Parathyroid adenoma (tissue), 2 donors: ENCODE results near the gene KCTD15.

Experiments used
- H2AFZ ChIP-seq: fragments of 300-600 bp; sonication (generic); one replicate; pipeline ENCODE4 v1.7.0; 2017; ENCODE audit warnings: antibody characterized with exemption, mild to moderate bottlenecking
- H3K27ac ChIP-seq: fragments of 300-600 bp; sonication (generic); one replicate; pipeline ENCODE4 v1.7.0; 2017
- H3K27me3 ChIP-seq: fragments of 300-600 bp; sonication (generic); one replicate; pipeline ENCODE4 v1.7.0; 2017; ENCODE audit warnings: low read length; ENCODE audit not compliant: control insufficient read depth, insufficient read depth
- H3K36me3 ChIP-seq: fragments of 300-600 bp; sonication (generic); one replicate; pipeline ENCODE4 v1.7.0; 2017; ENCODE audit warnings: low read length; ENCODE audit not compliant: control insufficient read depth, insufficient read depth
- H3K4me1 ChIP-seq: fragments of 300-600 bp; sonication (generic); one replicate; pipeline ENCODE4 v1.7.0; 2017; ENCODE audit warnings: control low read depth
- H3K4me2 ChIP-seq: fragments of 300-600 bp; sonication (generic); one replicate; pipeline ENCODE4 v1.7.0; 2017; ENCODE audit warnings: low read length
- H3K4me3 ChIP-seq: fragments of 300-600 bp; sonication (generic); one replicate; pipeline ENCODE4 v1.7.0; 2017; ENCODE audit warnings: low read depth, low read length
- H3K79me2 ChIP-seq: fragments of 300-600 bp; sonication (generic); one replicate; pipeline ENCODE4 v1.7.0; 2017; ENCODE audit warnings: control low read depth
- H3K9ac ChIP-seq: fragments of 300-600 bp; sonication (generic); one replicate; pipeline ENCODE4 v1.7.0; 2017; ENCODE audit warnings: mild to moderate bottlenecking
- H3K9me3 ChIP-seq: fragments of 300-600 bp; sonication (generic); one replicate; pipeline ENCODE4 v1.7.0; 2017; ENCODE audit warnings: low read length; ENCODE audit not compliant: control insufficient read depth
- CTCF ChIP-seq: fragments of 300-600 bp; sonication (generic); IDR thresholded peaks from one replicate; pipeline ENCODE4 v1.7.0; 2017; ENCODE audit warnings: antibody characterized with exemption, mild to moderate bottlenecking
- donor health status: primary hyperparathyroidism.

KCTD15 gene

GRCh38 chr19:33772102-33772857 is 24.4 kb upstream of the KCTD15 start:
- Histone ChIP-seq H3K9ac (no peak overlapping the region), H3K79me2 (no peaks in the 10 kb centered on the region), H2AFZ (no peak overlapping the region), H3K9me3 (no peaks in the 10 kb centered on the region), H3K27ac (no peak overlapping the region), H3K4me3 (no peak overlapping the region), H3K27me3 (no peaks in the 10 kb centered on the region), H3K4me1 (no peaks in the 10 kb centered on the region), H3K4me2 (no peak overlapping the region), H3K36me3 (no peaks in the 10 kb centered on the region)
- no peak for TF ChIP-seq CTCF

DNA sequence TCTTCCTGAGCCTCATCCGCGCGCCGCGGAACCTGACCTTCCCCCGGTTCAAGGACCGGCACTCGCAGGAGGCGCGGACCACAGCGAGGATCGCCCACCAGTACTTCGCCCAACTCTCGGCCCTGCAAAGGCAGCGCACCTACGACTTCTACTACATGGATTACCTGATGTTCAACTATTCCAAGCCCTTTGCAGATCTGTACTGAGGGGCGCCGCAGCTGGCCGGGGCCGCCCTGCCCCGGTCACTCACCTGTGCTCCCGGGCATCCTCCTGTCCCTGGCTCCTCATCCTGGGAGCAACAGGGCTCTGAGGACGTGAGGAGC is 23.9 kb upstream of the KCTD15 start:
- no peak for TF ChIP-seq CTCF
- H3K4me3 ChIP-seq: no peak overlapping the region
- H3K9me3 ChIP-seq: no peaks in the 10 kb centered on the region
- H3K27ac ChIP-seq: no peak overlapping the region
- no peaks in the 10 kb centered on the region for H3K79me2 ChIP-seq
- no peak overlapping the region for H3K9ac ChIP-seq
- H2AFZ ChIP-seq: no peak overlapping the region
- no peak overlapping the region for H3K4me2 ChIP-seq
- no peaks in the 10 kb centered on the region for H3K27me3 ChIP-seq
- H3K4me1 ChIP-seq: no peaks in the 10 kb centered on the region
- no peaks in the 10 kb centered on the region for H3K36me3 ChIP-seq

DNA sequence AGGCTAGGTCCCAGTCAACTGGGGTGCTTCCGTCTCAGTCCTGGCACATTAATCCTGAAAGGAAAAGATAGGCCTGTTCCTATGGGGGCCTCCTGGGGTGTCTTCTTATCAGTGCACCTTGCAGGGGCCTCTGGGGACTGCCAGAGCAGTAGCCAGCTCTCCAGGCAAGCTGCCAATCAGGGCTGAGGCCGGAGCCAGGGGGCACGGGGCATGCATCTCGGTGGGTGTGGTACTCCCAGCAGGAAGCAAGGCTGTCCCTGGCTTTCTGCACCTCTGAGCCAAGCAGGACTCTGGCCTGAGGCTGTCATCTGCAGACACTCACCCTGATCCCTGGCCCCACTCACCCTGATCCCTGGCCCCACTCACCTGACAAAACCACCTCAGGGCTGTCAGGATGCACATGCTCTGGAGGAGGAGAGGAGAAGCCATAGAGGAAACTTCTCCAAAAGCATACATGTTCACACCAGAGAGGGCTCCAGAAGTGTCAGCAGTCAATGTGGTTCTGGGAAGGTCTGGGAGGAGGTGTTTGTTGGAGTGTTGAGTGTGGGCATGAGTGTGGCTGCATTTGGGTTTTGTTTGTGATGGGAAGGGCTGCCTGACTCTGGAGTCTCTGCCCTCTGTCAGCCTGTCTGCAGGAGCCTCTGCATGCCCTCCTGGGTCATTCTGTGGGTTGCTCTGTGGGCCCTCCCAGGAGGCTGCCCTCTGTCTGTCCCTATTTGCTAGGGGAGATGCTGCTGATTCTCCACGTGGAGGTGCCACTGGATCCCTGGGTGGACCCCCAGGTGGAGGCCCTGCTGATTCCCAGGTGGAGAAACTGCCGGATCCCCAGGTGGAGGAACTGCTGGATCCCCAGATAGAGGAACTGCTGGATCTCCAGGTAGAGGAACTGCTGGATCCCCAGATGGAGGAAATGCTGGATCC is 22.7 kb upstream of the KCTD15 start:
- H3K4me2 ChIP-seq: no peak overlapping the region
- no peak for TF ChIP-seq CTCF
- no peaks in the 10 kb centered on the region for H3K79me2 ChIP-seq
- no peak overlapping the region for H2AFZ ChIP-seq
- H3K36me3 ChIP-seq: no peaks in the 10 kb centered on the region
- H3K27me3 ChIP-seq: no peaks in the 10 kb centered on the region
- no peaks in the 10 kb centered on the region for H3K4me1 ChIP-seq
- H3K4me3 ChIP-seq: no peak overlapping the region
- no peak overlapping the region for H3K27ac ChIP-seq
- H3K9me3 ChIP-seq: no peaks in the 10 kb centered on the region
- H3K9ac ChIP-seq: no peak overlapping the region

DNA sequence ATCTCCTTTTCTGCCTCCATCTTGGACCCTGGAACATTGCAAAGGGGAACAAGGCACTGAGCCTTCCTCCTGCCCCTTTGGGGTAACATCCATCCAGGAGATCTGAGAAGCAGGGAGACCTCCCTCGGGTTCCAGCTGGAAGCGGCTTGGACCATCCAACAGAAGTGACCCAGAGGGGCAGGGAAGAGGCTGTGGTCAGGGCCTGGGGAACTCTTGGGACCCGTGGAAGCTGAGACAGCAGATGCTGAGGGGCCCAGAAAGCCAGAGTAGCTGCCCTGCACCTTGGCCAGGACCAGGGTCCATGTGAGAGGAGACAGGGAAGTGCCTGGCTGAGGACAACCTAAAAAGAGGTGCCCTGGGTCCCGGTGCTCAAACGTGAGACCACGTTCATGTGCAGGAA is 21.9 kb upstream of the KCTD15 start:
- Histone ChIP-seq H3K4me1 (no peaks in the 10 kb centered on the region), H3K36me3 (no peaks in the 10 kb centered on the region), H3K27ac (no peak overlapping the region), H3K9ac (no peak overlapping the region), H3K4me2 (no peak overlapping the region), H3K79me2 (no peaks in the 10 kb centered on the region), H3K4me3 (no peak overlapping the region), H3K27me3 (no peaks in the 10 kb centered on the region), H3K9me3 (no peaks in the 10 kb centered on the region), H2AFZ (no peak overlapping the region)
- no peak for TF ChIP-seq CTCF
